ENCODE results near the gene SGPP1.

SGPP1 gene, protein sequence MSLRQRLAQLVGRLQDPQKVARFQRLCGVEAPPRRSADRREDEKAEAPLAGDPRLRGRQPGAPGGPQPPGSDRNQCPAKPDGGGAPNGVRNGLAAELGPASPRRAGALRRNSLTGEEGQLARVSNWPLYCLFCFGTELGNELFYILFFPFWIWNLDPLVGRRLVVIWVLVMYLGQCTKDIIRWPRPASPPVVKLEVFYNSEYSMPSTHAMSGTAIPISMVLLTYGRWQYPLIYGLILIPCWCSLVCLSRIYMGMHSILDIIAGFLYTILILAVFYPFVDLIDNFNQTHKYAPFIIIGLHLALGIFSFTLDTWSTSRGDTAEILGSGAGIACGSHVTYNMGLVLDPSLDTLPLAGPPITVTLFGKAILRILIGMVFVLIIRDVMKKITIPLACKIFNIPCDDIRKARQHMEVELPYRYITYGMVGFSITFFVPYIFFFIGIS

DNA sequence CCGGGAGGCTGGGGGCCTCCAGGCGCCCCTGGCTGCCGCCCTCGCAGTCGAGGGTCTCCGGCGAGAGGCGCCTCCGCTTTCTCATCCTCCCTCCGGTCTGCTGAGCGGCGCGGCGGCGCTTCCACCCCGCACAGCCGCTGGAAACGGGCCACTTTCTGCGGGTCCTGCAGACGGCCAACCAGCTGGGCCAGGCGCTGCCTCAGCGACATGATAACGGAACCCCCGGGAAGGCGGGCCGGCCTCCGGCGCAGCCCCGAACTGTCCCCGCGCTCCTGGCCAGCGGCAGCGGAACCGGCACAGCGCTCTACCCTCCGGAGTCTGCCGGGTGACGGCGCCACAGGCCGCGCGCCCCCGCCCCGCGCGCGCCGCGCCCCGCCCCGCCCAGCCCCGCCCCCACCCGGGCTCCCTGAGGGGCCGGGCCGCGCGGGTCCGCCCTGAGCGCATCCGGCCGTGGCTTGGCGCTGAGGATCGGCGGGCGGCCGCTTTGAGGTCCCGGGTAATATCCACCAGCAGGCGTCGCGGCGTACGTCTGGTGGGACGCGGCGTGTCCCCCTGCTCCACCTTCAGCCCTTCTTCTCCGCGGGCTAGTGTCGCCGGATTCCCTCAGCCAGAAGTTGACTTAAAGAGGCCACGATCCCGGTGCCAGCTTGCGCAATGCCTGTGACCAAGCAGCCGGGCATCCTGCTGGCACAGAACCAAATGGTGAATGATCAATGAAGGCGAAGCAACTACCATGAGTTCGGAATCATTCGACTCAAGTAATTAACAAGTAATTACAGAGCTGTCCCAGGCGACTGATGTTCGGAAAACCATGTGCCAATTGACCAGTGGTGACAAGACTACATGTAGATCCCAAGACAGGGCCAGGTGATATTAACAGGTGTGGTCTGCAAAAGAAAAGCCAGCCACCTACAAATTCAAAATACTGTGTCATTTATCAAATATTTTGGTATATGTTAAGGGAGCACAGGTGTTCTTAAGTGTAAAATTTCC is at the start of gene SGPP1:
TSS of gene SGPP1 (minus strand) at position 330 of the 993 bp plus-strand sequence. CDS start at position 209, 121 bp downstream.
- Mint-ChIP-seq H3K9me3 (no peaks in the 10 kb centered on the region), H3K27me3 (ENCODE audit: low read depth) (peaks cover 14% of the 10 kb centered on the region), H3K4me3 (peak within 1 kb of the TSS; percentile 99), H3K4me1 (ENCODE audit: low read depth) (peaks cover 33% of the 10 kb centered on the region), H3K36me3 (ENCODE audit: low read depth) (peaks cover 12% of the 10 kb centered on the region), H3K27ac (peak within 1 kb of the TSS; percentile 98)
- DNase-seq (ENCODE audit: low spot score) = peak; percentile 80

DNA sequence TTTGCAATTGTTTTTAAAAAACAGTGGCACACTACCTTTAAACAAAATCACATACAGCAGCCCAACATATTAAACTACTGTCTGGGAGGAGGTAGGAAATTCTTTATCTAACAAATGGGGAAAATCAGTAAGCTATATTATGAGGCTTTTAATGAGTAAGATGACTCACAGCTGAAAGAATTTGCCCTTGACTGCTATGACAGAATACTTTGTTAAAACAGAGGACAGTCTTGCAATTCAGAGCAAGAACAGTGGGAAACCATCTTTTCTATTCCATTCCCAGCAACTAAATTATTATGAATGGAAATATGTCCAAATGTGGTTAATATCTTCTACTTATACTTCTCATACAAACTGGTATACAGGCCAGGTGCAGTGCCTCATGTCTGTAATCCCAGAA is 49.2 kb upstream of the SGPP1 start:
- Mint-ChIP-seq H3K27me3 (ENCODE audit: low read depth) (no peaks in the 10 kb centered on the region), H3K36me3 (ENCODE audit: low read depth) (no peaks in the 10 kb centered on the region), H3K9me3 (no peaks in the 10 kb centered on the region), H3K27ac (no peak overlapping the region), H3K4me3 (no peak overlapping the region), H3K4me1 (ENCODE audit: low read depth) (peaks cover 3% of the 10 kb centered on the region)
- DNase-seq (ENCODE audit: low spot score) = no peak

DNA sequence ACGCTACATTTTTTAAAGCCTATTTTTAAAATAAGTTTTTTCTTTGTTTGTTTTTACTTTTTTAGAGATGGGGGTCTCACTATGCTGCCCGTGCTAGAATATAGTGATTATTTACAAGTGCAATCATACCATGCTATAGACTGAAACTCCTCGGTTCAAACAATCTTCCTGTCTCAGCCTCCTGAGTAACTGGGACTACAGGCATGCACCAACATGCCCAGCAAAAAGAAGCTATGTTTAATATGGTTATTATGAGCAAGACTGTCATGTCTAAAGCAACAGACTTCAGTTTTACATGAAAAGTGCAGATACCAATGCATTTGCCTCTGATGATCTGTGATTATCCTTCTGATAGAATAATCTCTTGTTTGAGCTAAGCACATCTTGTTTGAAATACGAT is 45.6 kb upstream of the SGPP1 start:
- Mint-ChIP-seq H3K27me3 (ENCODE audit: low read depth) (no peaks in the 10 kb centered on the region), H3K9me3 (no peaks in the 10 kb centered on the region), H3K4me3 (no peak overlapping the region), H3K36me3 (ENCODE audit: low read depth) (no peaks in the 10 kb centered on the region), H3K4me1 (ENCODE audit: low read depth) (peaks cover 8% of the 10 kb centered on the region), H3K27ac (no peak overlapping the region)
- DNase-seq (ENCODE audit: low spot score) = no peak

DNA sequence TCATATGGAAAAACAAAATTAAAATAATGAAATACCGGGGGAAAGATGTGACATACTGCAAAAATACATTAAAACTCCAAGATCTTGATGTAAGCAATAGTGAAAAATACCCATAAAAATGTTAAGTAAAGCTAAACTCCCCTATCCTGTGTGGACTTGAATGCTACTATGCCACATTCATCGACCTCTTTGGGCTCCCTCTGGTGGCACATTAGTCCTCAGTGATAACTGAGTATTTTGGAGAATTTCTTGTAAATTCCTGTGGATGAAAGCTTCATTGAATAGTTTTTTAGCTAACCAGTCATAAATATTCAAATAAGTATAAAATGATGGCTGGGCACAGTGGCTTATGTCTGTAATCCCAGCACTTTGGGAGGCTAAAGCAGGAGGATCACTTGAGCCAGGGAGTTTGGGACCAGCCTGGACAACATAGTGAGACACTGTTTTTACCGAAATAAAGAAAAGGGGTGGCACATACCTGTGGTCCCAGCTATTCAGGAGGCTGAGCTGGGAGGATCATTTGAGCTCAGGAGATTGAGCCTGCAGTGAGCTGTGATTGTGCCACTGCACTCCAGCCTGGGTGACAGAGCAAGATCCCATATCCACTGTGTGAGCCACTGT is 42.4 kb upstream of the SGPP1 start:
- Mint-ChIP-seq H3K36me3 (ENCODE audit: low read depth) (no peaks in the 10 kb centered on the region), H3K9me3 (no peaks in the 10 kb centered on the region), H3K27me3 (ENCODE audit: low read depth) (no peaks in the 10 kb centered on the region), H3K4me3 (no peak overlapping the region), H3K27ac (peak overlapping the region; percentile 49), H3K4me1 (ENCODE audit: low read depth) (peaks cover 10% of the 10 kb centered on the region)
- peak; percentile 14 for DNase-seq (ENCODE audit: low spot score)

DNA sequence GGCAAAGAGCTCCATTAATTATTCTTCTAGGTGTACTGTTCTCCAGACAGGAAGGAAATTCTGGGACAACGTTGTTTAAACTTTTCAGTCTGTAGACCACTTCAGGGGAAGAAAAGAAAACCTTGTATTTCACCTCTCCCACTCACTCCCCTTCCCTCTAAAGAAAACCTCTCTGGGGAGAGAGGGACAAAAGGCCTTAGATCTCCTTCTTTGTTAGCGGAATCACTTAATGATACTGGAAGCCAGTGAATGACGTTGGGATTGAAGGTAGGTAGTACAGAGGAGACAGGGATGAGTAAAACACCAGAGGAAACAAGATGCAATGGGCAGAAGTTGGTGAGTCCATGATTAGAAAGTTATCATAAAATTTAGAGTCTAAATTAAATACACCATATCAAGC is 38.7 kb upstream of the SGPP1 start:
- Mint-ChIP-seq H3K9me3 (no peaks in the 10 kb centered on the region), H3K27me3 (ENCODE audit: low read depth) (no peaks in the 10 kb centered on the region), H3K4me1 (ENCODE audit: low read depth) (peaks cover 7% of the 10 kb centered on the region), H3K36me3 (ENCODE audit: low read depth) (no peaks in the 10 kb centered on the region), H3K27ac (no peak overlapping the region), H3K4me3 (no peak overlapping the region)
- no peak for DNase-seq (ENCODE audit: low spot score)

DNA sequence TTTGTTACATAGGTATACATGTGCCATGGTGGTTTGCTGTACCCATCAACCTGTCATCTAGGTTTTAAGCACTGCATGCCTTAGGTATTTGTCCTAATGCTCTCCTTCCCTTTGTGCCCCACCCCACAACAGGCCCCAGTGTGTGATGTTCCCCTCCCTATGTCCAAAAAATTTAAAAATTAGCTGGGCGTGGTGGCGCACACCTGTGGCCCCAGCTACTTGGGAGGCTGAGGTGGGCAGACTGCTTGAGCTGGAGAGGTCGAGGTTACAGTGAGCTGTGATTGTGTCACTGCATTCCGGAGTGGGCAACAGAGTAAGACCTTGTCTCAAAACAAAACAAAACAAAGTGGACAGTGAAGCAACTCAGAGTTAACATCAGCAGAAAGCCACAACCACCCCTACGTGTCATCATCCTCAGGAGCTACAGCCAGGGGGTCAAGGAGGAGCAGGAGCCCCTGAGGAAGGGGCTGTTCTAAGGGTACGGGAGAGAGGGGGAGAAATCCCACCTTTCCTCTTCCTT is 36.8 kb upstream of the SGPP1 start:
- no peaks in the 10 kb centered on the region for H3K9me3 Mint-ChIP-seq
- no peak overlapping the region for H3K4me3 Mint-ChIP-seq
- no peak overlapping the region for H3K27ac Mint-ChIP-seq
- peaks cover 8% of the 10 kb centered on the region for H3K4me1 Mint-ChIP-seq (ENCODE audit: low read depth)
- no peaks in the 10 kb centered on the region for H3K36me3 Mint-ChIP-seq (ENCODE audit: low read depth)
- DNase-seq (ENCODE audit: low spot score) = no peak
- no peaks in the 10 kb centered on the region for H3K27me3 Mint-ChIP-seq (ENCODE audit: low read depth)

DNA sequence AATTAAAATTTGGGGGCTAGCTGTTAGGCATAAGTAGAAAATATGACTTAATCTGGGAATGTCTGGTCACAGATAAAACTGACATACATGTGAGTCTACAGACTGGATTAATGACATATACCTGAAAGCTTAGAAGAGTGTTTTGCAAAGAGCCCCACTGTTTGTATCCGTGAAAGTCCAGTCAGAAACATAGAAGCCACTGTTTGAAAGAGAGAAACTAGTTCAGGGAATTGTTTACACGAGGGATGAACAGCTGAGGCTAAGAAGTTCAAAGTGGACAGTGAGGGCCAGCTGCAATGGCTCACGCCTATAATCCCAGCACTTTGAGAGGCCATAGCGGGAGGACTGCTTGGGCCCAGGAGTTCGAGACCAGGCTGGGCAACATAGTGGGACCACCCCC is 36.2 kb upstream of the SGPP1 start:
- Mint-ChIP-seq H3K27me3 (ENCODE audit: low read depth) (no peaks in the 10 kb centered on the region), H3K4me3 (no peak overlapping the region), H3K4me1 (ENCODE audit: low read depth) (peaks cover 12% of the 10 kb centered on the region), H3K27ac (no peak overlapping the region), H3K36me3 (ENCODE audit: low read depth) (peaks cover 1% of the 10 kb centered on the region), H3K9me3 (no peaks in the 10 kb centered on the region)
- DNase-seq (ENCODE audit: low spot score) = no peak

DNA sequence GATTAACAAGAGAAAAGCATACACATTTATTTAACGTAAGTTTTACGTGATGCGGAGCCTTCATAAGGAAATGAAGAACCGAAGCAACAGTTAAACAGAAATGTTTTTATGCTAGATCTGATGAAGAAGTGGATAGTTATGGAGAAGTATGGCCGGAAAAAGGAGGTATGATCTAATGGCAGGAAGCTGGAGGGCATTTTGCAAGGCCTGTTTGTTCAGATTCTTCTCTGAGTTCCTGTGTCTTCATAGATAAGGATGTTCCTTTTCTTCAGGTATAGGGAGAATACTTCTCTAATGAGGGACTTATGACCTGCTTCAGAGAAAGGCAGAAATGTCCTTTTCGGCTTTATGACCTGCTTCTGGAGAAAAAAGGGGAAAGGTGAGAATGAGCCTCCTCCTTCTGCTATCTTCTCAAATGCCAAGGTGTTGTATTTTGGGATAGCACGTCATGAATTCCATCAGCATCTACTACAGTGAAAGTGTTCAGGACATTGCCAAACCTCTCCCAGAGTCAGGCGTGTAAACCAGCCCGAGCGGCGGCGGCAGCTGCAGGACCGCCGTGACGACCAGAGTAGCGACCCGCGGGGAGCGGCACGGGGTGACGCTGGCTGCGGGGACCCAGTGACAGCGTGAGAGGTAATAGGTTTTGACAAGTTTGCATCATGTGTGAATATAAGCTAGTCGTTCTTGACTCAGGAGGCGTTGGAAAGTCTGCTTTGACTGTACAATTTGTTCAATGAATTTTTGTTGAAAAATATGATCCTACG is 33.7 kb upstream of the SGPP1 start:
- no peak overlapping the region for H3K4me3 Mint-ChIP-seq
- H3K27me3 Mint-ChIP-seq (ENCODE audit: low read depth) = no peaks in the 10 kb centered on the region
- peaks cover 1% of the 10 kb centered on the region for H3K36me3 Mint-ChIP-seq (ENCODE audit: low read depth)
- DNase-seq (ENCODE audit: low spot score) = no peak
- no peaks in the 10 kb centered on the region for H3K9me3 Mint-ChIP-seq
- peaks cover 16% of the 10 kb centered on the region for H3K4me1 Mint-ChIP-seq (ENCODE audit: low read depth)
- peak overlapping the region; percentile 10 for H3K27ac Mint-ChIP-seq

DNA sequence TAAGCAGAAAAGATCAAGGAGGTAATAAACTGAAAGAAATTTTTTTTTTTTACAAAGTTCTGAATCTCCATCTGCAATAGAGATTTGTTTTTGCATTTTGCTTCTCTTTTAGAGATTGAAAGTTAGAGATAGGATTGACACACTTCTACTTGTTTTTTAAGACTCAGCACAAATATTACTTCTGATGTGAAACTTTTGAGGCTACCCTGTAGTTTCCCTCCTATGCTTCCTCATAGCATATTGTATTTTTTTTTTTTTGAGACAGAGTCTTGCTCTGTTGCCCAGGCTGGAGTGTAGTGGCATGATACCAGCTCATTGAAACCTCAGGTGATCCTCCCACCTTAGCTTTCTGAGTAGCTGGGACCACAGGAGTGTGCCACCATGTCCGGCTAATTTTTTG is 32.1 kb upstream of the SGPP1 start:
- H3K4me3 Mint-ChIP-seq = peak overlapping the region; percentile 84
- H3K27ac Mint-ChIP-seq = peak overlapping the region; percentile 94
- peaks cover 14% of the 10 kb centered on the region for H3K4me1 Mint-ChIP-seq (ENCODE audit: low read depth)
- peaks cover 1% of the 10 kb centered on the region for H3K36me3 Mint-ChIP-seq (ENCODE audit: low read depth)
- DNase-seq (ENCODE audit: low spot score) = no peak
- H3K27me3 Mint-ChIP-seq (ENCODE audit: low read depth) = no peaks in the 10 kb centered on the region
- H3K9me3 Mint-ChIP-seq = no peaks in the 10 kb centered on the region

DNA sequence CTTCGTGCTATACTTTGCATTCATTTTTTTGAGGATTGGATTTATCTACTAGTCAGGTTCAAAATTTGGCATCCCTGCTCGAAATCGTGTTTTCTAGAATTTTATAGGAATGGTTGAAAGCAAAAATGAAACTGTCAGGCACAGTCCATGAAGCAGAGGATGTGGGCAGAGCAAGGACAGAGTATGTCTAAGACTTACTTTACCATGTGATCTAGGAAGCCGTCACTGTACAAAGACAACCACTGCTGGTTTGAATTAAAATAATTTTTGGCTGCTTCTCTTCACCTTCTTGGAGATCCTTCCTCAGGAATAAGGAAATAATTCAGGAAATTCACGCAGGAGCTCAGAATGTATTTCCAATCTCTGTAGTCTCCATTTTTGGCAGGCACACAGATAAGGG is 31.6 kb upstream of the SGPP1 start:
- no peaks in the 10 kb centered on the region for H3K27me3 Mint-ChIP-seq (ENCODE audit: low read depth)
- H3K9me3 Mint-ChIP-seq = no peaks in the 10 kb centered on the region
- peaks cover 1% of the 10 kb centered on the region for H3K36me3 Mint-ChIP-seq (ENCODE audit: low read depth)
- H3K27ac Mint-ChIP-seq = peak overlapping the region; percentile 94
- peak; percentile 13 for DNase-seq (ENCODE audit: low spot score)
- peak overlapping the region; percentile 84 for H3K4me3 Mint-ChIP-seq
- peaks cover 14% of the 10 kb centered on the region for H3K4me1 Mint-ChIP-seq (ENCODE audit: low read depth)

DNA sequence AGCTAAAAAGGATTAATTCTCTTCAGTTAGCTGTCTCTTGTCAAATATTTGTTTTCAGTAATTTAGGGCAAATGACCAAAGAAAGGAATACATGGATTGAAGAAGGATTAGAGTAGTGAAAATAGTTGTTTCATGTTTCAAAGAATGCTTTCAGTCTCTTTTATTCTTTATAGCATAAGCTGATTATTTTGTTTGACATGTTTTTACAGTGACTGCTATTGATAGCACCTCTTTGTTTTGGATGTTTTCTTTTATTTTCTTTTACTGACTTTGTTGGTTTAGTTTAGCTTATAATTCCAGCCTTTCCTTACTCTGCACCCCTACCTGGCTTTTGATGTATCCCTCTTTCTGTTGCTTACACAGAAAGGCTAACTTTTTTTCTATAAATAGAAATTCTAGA is 29.3 kb upstream of the SGPP1 start:
- Mint-ChIP-seq H3K27me3 (ENCODE audit: low read depth) (no peaks in the 10 kb centered on the region), H3K27ac (no peak overlapping the region), H3K36me3 (ENCODE audit: low read depth) (peaks cover 1% of the 10 kb centered on the region), H3K4me1 (ENCODE audit: low read depth) (peaks cover 22% of the 10 kb centered on the region), H3K4me3 (no peak overlapping the region), H3K9me3 (no peaks in the 10 kb centered on the region)
- DNase-seq (ENCODE audit: low spot score) = no peak

DNA sequence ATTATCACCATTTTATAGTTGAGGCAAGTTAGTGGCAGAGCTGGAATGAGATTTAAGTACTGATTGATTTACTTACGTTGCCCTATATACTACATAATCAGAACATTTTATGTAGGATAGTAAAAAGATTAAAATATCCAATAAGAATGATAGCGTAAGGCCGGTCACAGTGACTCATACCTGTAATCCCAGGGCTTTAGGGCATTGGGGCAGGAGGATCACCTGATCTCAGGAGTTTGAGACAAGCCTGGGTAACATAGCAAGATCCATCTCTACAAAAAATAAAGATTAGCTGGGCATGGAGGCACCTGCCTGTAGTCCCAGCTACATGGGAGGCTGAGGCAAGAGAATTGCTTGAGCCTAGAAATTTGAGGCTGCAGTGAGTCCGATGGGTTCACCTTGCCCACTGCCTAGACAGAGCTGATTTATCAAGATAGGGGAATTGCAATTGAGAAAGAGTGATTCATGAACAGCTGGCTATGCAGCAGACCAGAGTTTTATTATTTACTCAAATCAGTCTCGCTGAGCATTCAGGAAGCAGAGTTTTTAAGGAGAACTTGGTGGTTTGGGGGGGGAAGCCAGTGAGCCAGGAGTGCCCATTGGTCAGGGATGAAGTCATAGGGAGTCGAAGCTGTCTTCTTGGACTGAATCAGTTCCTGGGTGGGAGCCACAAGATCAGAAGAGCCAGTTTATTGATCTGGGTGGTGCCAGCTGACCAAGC is 24.7 kb upstream of the SGPP1 start:
- H3K9me3 Mint-ChIP-seq = no peaks in the 10 kb centered on the region
- no peaks in the 10 kb centered on the region for H3K27me3 Mint-ChIP-seq (ENCODE audit: low read depth)
- H3K27ac Mint-ChIP-seq = no peak overlapping the region
- no peak overlapping the region for H3K4me3 Mint-ChIP-seq
- no peak for DNase-seq (ENCODE audit: low spot score)
- no peaks in the 10 kb centered on the region for H3K36me3 Mint-ChIP-seq (ENCODE audit: low read depth)
- H3K4me1 Mint-ChIP-seq (ENCODE audit: low read depth) = peaks cover 11% of the 10 kb centered on the region
